Measurements from ENCODE around the gene WASF2. TPM values are rescaled to one million over a fixed set of nuclear protein-coding genes. Genes with fewer than 3 reads are reported as not detected.

Gene WASF2
- total RNA-seq, 1 donor from 2014 or later, result 51.2 TPM

GRCh38 chr1:27377760-27378495, 112.0 kb downstream of the WASF2 start:
- no peaks in the 10 kb centered on the region for H3K36me3 ChIP-seq
- H3K4me3 ChIP-seq, result no peak overlapping the region
- TF ChIP-seq CTCF (IDR thresholded peaks at IDR 0.05; ENCODE audit: borderline replicate concordance), result no peak
- intact Hi-C loops (cut with micrococcal nuclease), result no loop called here
- peak overlapping the region; percentile 71 for H3K27ac ChIP-seq (replicated peaks)
- no peaks in the 10 kb centered on the region for H3K9me3 ChIP-seq (replicated peaks)
- peaks cover 57% of the 10 kb centered on the region for H3K4me1 ChIP-seq
- DNase-seq, result no peak
- H3K27me3 ChIP-seq (ENCODE audit: low read depth), result peaks cover 2% of the 10 kb centered on the region

GRCh38 chr1:27374362-27375086, 115.4 kb downstream of the WASF2 start, which contains the start of gene FCN3:
Gene FCN3, minus strand, starts transcription at chr1:27374824. Its CDS starts 6 bp downstream, at chr1:27374818.
- Histone ChIP-seq H3K9me3 (replicated peaks) (no peaks in the 10 kb centered on the region), H3K4me3 (no peak within 1 kb of the TSS), H3K27ac (replicated peaks) (peak within 1 kb of the TSS; percentile 71), H3K4me1 (peaks cover 41% of the 10 kb centered on the region), H3K36me3 (no peaks in the 10 kb centered on the region), H3K27me3 (ENCODE audit: low read depth) (no peaks in the 10 kb centered on the region)
- no peak for DNase-seq
- intact Hi-C loops (cut with micrococcal nuclease), result no loop called here
- no peak for TF ChIP-seq CTCF (IDR thresholded peaks at IDR 0.05; ENCODE audit: borderline replicate concordance)

GRCh38 chr1:27372808-27373690, 116.9 kb downstream of the WASF2 start:
- H3K4me3 ChIP-seq, result no peak overlapping the region
- no peaks in the 10 kb centered on the region for H3K9me3 ChIP-seq (replicated peaks)
- H3K27me3 ChIP-seq (ENCODE audit: low read depth), result no peaks in the 10 kb centered on the region
- intact Hi-C loops (cut with micrococcal nuclease), result no loop called here
- H3K27ac ChIP-seq (replicated peaks), result peak overlapping the region; percentile 71
- no peak for DNase-seq
- TF ChIP-seq CTCF (IDR thresholded peaks at IDR 0.05; ENCODE audit: borderline replicate concordance), result no peak
- peaks cover 48% of the 10 kb centered on the region for H3K4me1 ChIP-seq
- no peaks in the 10 kb centered on the region for H3K36me3 ChIP-seq

DNA sequence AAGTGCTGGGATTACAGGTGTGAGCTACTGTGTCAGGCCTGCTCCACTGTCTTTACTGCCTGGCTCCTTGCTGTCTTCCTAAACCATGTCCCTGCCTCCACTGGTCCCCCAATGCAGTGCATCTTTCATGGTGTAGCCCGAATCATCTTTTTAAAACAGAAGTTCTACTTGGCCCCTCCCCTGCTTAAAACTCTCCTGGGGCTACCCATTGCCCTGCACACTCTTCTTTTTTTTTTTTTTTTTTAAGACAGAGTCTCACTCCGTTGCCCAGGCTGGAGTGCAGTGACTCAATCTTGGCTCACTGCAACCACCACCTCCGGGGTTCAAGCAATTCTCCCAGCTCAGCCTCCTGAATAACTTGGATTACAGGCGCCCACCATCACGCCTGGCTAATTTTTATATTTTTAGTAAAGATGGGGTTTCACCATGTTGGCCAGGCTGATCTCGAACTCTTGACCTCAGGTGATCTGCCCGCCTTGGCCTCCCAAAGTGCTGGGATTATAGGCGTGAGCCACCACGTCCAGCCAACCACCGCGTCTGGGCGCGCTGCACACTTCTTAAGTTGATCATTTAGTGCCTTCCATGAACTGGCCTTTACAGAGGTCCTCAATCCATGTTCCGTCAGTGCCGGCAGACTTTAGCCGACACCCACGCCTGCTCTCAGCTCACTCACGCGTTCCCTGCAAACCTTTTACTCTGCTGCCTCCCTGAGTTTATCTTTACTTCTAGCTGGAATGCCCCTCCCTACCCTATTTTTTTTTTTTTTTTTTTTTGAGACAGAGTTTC, 117.8 kb downstream of the WASF2 start:
- H3K4me1 ChIP-seq, result peaks cover 50% of the 10 kb centered on the region
- intact Hi-C loops (cut with micrococcal nuclease), result no loop called here
- H3K4me3 ChIP-seq, result no peak overlapping the region
- no peaks in the 10 kb centered on the region for H3K9me3 ChIP-seq (replicated peaks)
- peak overlapping the region; percentile 71 for H3K27ac ChIP-seq (replicated peaks)
- no peak for TF ChIP-seq CTCF (IDR thresholded peaks at IDR 0.05; ENCODE audit: borderline replicate concordance)
- no peaks in the 10 kb centered on the region for H3K36me3 ChIP-seq
- no peaks in the 10 kb centered on the region for H3K27me3 ChIP-seq (ENCODE audit: low read depth)
- no peak for DNase-seq
